Right hindlimb (tissue), 1 donor: Measurements from ENCODE around the gene TESK1.
"Not testable (repeated sequence)": the region's sequence is repeated elsewhere in the genome, so short reads cannot be mapped to it uniquely, and the experiment has no call there.

ENCODE experiments used
- DNase-seq: peaks from one replicate; pipeline ENCODE4 v3.0.0-alpha.2; 2018

Gene TESK1

GRCh38 chr9:35604578-35605350, at the start of gene TESK1:
Gene TESK1 (plus strand): TSS chr9:35605262. CDS start chr9:35605620, 358 bp downstream.
- peak; percentile 79 for DNase-seq

GRCh38 chr9:35555881-35556280, 49.2 kb upstream of the TESK1 start:
- DNase-seq: no peak

GRCh38 chr9:35556776-35557175, 48.3 kb upstream of the TESK1 start:
- no peak for DNase-seq

GRCh38 chr9:35557320-35557719, 47.7 kb upstream of the TESK1 start:
- no peak for DNase-seq

GRCh38 chr9:35558185-35558584, 46.9 kb upstream of the TESK1 start:
- DNase-seq: no peak

GRCh38 chr9:35559792-35560530, 45.1 kb upstream of the TESK1 start:
- no peak for DNase-seq

- no peak for DNase-seq
Observed at GRCh38 chr9:35560625-35561337, 44.3 kb upstream of the TESK1 start.

GRCh38 chr9:35561468-35562261, 43.4 kb upstream of the TESK1 start:
- DNase-seq: no peak

- no peak for DNase-seq
Observed at GRCh38 chr9:35562895-35563780, 41.9 kb upstream of the TESK1 start.

GRCh38 chr9:35563791-35564197, 41.3 kb upstream of the TESK1 start:
- DNase-seq: peak; percentile 44

GRCh38 chr9:35564658-35565061, 40.4 kb upstream of the TESK1 start:
- DNase-seq: no peak

GRCh38 chr9:35566417-35566816, 38.6 kb upstream of the TESK1 start:
- peak; percentile 52 for DNase-seq

GRCh38 chr9:35568196-35568595, 36.9 kb upstream of the TESK1 start:
- DNase-seq: no peak

GRCh38 chr9:35569206-35569605, 35.9 kb upstream of the TESK1 start:
- no peak for DNase-seq

- no peak for DNase-seq
Observed at GRCh38 chr9:35570709-35571504, 34.2 kb upstream of the TESK1 start.

- no peak for DNase-seq
Observed at GRCh38 chr9:35574578-35575122, 30.4 kb upstream of the TESK1 start.

GRCh38 chr9:35575478-35575877, 29.6 kb upstream of the TESK1 start:
- DNase-seq: no peak

- no peak for DNase-seq
Observed at GRCh38 chr9:35577486-35577885, 27.6 kb upstream of the TESK1 start.

GRCh38 chr9:35579130-35579529, 25.9 kb upstream of the TESK1 start:
- no peak for DNase-seq

GRCh38 chr9:35579659-35580227, 25.3 kb upstream of the TESK1 start:
- not testable (repeated sequence) for DNase-seq
